ENCODE data around the gene LARGE1.
"Not testable (repeated sequence)": the region's sequence is repeated elsewhere in the genome, so short reads cannot be mapped to it uniquely, and the experiment has no call there.

Gene LARGE1

DNA sequence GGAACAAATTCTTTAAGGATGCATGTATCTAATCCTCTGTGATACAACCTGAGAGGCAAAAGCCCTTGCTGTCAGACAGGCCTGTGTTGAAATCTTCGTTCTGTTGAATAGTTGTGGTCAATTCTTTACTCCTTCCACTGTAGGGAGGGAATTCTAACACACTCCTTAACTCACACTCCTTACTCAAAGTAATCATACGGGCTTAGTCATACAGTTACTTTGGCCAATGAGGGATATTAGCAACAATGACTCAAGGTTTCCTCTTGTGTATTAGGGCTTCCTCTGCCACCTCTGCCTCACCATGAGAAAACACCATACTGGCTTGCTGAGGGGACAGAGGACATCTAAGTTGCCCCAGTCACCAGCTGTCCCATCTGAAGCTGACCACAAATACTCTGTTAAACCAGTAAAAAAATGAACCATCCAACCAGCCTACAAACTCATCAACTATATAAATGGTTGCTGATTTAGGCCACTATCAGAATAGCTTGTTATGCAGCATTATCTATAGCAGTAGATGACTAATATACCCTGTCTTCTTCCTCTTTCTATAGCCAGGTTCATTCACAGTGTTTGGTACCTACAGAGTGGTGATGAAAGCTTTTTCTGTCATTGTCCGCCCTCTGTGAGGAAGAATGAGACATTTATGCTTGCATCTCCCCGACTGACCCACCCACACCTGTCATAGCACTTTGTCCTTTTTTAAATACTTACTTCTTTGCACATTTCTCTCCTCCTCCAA is 539.3 kb downstream of the LARGE1 start:
- Histone ChIP-seq H3K27ac (ENCODE audit: low read depth, low read length) (no peak overlapping the region), H3K27me3 (ENCODE audit: control insufficient read depth, insufficient read depth, low read length) (no peaks in the 10 kb centered on the region), H3K9ac (ENCODE audit: low read depth, low read length) (no peak overlapping the region), H3K4me3 (ENCODE audit: low read depth, low read length) (no peak overlapping the region), H3K9me3 (ENCODE audit: control insufficient read depth, insufficient read depth, low read length) (peaks cover 11% of the 10 kb centered on the region; the same call in 1 of the 2 replicates), H3K36me3 (ENCODE audit: control insufficient read depth, insufficient read depth, low read length) (peaks cover 18% of the 10 kb centered on the region), H3K4me1 (ENCODE audit: control insufficient read depth, insufficient read depth, low read length) (no peaks in the 10 kb centered on the region)

DNA sequence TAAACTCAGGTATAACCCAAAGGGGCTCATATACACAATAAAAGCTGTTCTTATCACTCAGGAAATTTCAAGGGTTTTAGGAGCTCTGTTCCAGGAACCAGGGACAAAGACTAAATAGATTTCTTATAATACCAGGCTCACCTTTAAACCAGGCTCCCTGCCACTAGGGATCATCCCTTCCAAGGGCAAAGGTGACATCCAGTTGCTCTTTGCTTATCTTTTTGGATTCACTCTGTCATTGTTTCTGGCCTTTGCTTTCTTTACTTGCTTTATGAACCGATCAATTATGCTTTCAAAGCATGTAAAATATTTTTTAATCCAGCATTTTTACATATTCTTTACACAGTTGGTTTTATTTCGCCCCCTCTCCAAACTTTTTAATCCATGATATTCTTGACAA is 540.4 kb downstream of the LARGE1 start:
- H3K4me1 ChIP-seq (ENCODE audit: control insufficient read depth, insufficient read depth, low read length): no peaks in the 10 kb centered on the region
- H3K27ac ChIP-seq (ENCODE audit: low read depth, low read length): no peak overlapping the region
- no peak overlapping the region for H3K4me3 ChIP-seq (ENCODE audit: low read depth, low read length)
- peaks cover 11% of the 10 kb centered on the region; the same call in 1 of the 2 replicates for H3K9me3 ChIP-seq (ENCODE audit: control insufficient read depth, insufficient read depth, low read length)
- no peak overlapping the region for H3K9ac ChIP-seq (ENCODE audit: low read depth, low read length)
- peaks cover 18% of the 10 kb centered on the region for H3K36me3 ChIP-seq (ENCODE audit: control insufficient read depth, insufficient read depth, low read length)
- no peaks in the 10 kb centered on the region for H3K27me3 ChIP-seq (ENCODE audit: control insufficient read depth, insufficient read depth, low read length)

DNA sequence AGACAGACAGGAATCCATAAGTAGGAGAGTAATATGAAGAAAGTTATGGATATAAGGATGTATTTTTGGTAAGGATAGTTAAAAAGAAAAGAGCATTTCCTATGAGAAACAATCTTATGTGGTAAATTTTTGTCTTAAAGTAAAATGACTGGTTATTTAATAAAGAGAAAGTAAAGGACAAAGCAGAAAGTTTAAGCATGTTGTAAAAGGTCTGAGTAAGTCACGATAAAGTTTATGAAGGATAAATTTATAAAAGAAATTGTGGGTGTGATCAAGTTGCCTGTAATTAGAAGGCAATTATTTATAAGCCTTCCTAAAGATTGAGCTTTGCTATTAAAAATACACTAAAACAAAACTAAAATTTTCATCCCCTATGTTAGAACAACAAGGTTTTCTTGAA is 547.4 kb downstream of the LARGE1 start:
- Histone ChIP-seq H3K4me1 (ENCODE audit: control insufficient read depth, insufficient read depth, low read length) (no peaks in the 10 kb centered on the region), H3K4me3 (ENCODE audit: low read depth, low read length) (no peak overlapping the region), H3K9ac (ENCODE audit: low read depth, low read length) (no peak overlapping the region), H3K27me3 (ENCODE audit: control insufficient read depth, insufficient read depth, low read length) (no peaks in the 10 kb centered on the region), H3K9me3 (ENCODE audit: control insufficient read depth, insufficient read depth, low read length) (peaks cover 19% of the 10 kb centered on the region), H3K36me3 (ENCODE audit: control insufficient read depth, insufficient read depth, low read length) (no peaks in the 10 kb centered on the region), H3K27ac (ENCODE audit: low read depth, low read length) (no peak overlapping the region)

DNA sequence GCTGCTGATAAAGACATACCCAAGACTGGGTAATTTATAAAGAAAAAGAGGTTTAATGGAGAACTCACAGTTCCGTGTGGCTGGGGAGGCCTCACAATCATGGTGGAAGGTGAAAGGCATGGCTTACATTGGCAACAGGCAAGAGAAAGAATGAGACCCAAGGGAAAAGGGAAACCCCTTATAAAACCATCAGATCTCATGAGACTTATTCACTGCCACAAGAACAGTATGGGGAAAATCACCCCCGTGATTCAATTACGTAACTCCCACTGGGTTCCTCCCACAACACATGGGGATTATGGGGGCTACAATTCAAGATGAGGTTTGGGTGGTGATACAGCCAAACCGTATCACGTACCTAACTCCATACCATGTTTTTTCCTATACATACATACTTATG is 557.0 kb downstream of the LARGE1 start:
- not testable (repeated sequence) for H3K9ac ChIP-seq (ENCODE audit: low read depth, low read length); H3K9me3 ChIP-seq (ENCODE audit: control insufficient read depth, insufficient read depth, low read length); H3K36me3 ChIP-seq (ENCODE audit: control insufficient read depth, insufficient read depth, low read length); H3K4me3 ChIP-seq (ENCODE audit: low read depth, low read length); H3K27me3 ChIP-seq (ENCODE audit: control insufficient read depth, insufficient read depth, low read length); H3K27ac ChIP-seq (ENCODE audit: low read depth, low read length); H3K4me1 ChIP-seq (ENCODE audit: control insufficient read depth, insufficient read depth, low read length)

DNA sequence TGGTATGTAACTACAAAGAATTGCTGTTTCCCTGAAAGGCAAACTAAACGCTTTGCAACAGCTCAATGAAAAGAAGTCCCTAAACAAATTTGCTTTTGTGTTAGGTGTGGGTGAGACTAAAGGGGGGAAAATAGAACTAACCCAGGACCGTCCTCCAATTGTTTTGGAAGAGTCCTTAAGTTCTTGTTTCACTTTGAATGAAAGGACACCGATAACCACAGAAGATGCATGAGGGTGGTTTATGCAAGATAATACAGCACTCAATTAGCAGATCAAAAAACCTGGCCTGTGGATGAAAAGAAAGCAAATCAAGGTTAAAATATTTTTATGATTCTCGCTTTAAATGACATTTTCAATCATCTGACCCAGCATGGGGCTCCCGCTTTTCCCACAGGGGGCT is 557.6 kb downstream of the LARGE1 start:
- no peak overlapping the region for H3K9ac ChIP-seq (ENCODE audit: low read depth, low read length)
- no peaks in the 10 kb centered on the region for H3K27me3 ChIP-seq (ENCODE audit: control insufficient read depth, insufficient read depth, low read length)
- no peak overlapping the region for H3K27ac ChIP-seq (ENCODE audit: low read depth, low read length)
- H3K36me3 ChIP-seq (ENCODE audit: control insufficient read depth, insufficient read depth, low read length): no peaks in the 10 kb centered on the region
- no peaks in the 10 kb centered on the region for H3K9me3 ChIP-seq (ENCODE audit: control insufficient read depth, insufficient read depth, low read length)
- H3K4me1 ChIP-seq (ENCODE audit: control insufficient read depth, insufficient read depth, low read length): peaks cover 8% of the 10 kb centered on the region; the same call in 1 of the 2 replicates
- no peak overlapping the region for H3K4me3 ChIP-seq (ENCODE audit: low read depth, low read length)

DNA sequence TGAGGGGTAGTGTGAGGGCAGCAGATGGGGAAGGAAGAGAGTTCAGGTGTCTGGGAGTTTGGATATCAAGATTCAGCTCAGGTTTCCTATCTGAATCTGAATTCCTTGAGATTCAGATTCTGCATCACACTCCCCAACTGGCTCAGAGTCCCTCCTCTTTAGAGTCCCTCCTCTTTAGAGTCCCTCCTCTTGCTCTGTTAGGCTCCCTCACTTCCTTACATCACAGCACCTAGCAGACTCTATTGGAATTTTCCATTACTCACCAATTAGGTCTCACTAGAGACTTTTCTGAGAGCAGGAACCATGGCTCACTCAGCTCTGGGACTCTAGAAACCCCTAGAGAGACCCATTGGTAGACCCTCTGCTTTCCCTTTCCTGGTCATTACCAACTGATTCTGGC is 558.7 kb downstream of the LARGE1 start:
- Histone ChIP-seq H3K36me3 (ENCODE audit: control insufficient read depth, insufficient read depth, low read length) (no peaks in the 10 kb centered on the region), H3K4me3 (ENCODE audit: low read depth, low read length) (no peak overlapping the region), H3K9me3 (ENCODE audit: control insufficient read depth, insufficient read depth, low read length) (no peaks in the 10 kb centered on the region), H3K27me3 (ENCODE audit: control insufficient read depth, insufficient read depth, low read length) (no peaks in the 10 kb centered on the region), H3K9ac (ENCODE audit: low read depth, low read length) (no peak overlapping the region), H3K4me1 (ENCODE audit: control insufficient read depth, insufficient read depth, low read length) (peaks cover 8% of the 10 kb centered on the region; the same call in 1 of the 2 replicates), H3K27ac (ENCODE audit: low read depth, low read length) (no peak overlapping the region)

DNA sequence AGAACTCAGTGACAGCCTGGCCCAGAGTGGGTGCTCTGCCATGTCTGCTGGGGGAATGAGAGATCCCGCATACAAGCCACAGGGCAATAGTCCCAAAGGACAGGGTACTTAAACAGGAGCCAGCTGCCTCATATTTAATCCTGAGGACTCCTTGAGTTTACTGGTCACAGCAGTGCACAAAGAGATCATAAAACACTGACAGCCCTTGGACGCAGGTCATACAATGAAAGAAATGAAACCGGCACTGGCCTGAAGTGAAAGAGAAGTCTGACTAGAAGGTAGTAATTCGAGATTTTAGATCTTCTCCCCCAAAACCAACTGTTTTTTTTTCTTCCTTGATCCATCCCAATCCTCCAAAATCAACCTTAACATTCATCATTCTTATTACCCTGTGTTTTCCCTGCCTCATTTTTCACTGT is 562.3 kb downstream of the LARGE1 start:
- H3K9me3 ChIP-seq (ENCODE audit: control insufficient read depth, insufficient read depth, low read length): no peaks in the 10 kb centered on the region
- H3K27me3 ChIP-seq (ENCODE audit: control insufficient read depth, insufficient read depth, low read length): no peaks in the 10 kb centered on the region
- H3K4me3 ChIP-seq (ENCODE audit: low read depth, low read length): no peak overlapping the region
- H3K4me1 ChIP-seq (ENCODE audit: control insufficient read depth, insufficient read depth, low read length): peaks cover 8% of the 10 kb centered on the region; the same call in 1 of the 2 replicates
- no peaks in the 10 kb centered on the region for H3K36me3 ChIP-seq (ENCODE audit: control insufficient read depth, insufficient read depth, low read length)
- no peak overlapping the region for H3K9ac ChIP-seq (ENCODE audit: low read depth, low read length)
- H3K27ac ChIP-seq (ENCODE audit: low read depth, low read length): no peak overlapping the region

DNA sequence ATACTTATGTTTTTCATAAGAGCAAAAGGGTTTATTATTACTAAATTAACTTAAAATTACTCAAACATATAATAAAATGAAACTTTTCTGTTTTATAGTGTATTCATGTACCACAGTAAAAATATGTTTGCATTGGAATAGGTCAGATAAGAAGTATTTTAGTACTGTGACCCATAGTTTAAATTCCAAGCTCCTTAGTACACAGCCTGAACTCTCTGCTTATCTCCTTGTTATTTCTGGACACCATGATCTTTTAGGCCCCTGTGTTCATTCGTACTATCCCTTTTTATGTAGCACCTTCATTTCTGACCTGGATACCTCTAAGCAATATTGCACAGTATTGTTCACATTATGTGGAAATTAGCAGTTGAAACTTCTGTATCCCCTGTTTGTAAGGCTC is 565.3 kb downstream of the LARGE1 start:
- no peak overlapping the region for H3K9ac ChIP-seq (ENCODE audit: low read depth, low read length)

DNA sequence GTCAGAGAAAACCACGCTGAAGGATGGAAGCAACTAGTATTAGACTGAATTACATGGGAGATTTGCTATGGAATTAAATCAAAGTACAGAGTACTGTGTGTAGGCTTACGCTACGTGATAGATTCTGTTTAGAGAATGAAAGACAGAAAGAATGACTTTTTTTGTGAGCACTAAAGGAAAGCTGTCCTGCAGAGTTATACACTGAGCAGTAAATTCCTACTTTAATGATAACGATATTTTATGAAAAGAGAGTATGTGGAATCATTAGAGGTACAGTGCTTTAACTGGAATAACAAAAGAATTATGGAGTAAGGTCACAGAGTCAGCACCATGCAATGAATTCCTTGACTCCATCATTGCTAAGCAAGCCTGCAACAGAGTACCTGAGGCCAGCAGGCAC is 566.8 kb downstream of the LARGE1 start:
- H3K27me3 ChIP-seq (ENCODE audit: control insufficient read depth, insufficient read depth, low read length): no peaks in the 10 kb centered on the region
- no peak overlapping the region for H3K4me3 ChIP-seq (ENCODE audit: low read depth, low read length)
- no peak overlapping the region for H3K27ac ChIP-seq (ENCODE audit: low read depth, low read length)
- H3K4me1 ChIP-seq (ENCODE audit: control insufficient read depth, insufficient read depth, low read length): no peaks in the 10 kb centered on the region
- no peak overlapping the region for H3K9ac ChIP-seq (ENCODE audit: low read depth, low read length)
- 0 out of 2 replicates have a peak, but pooled peaks cover 2% of the 10 kb centered on the region for H3K36me3 ChIP-seq (ENCODE audit: control insufficient read depth, insufficient read depth, low read length)
- H3K9me3 ChIP-seq (ENCODE audit: control insufficient read depth, insufficient read depth, low read length): peaks cover 11% of the 10 kb centered on the region; the same call in 1 of the 2 replicates

More for the DNA sequence above, 565.3 kb downstream of the LARGE1 start:
- Histone ChIP-seq H3K4me3 (ENCODE audit: low read depth, low read length) (no peak overlapping the region), H3K9me3 (ENCODE audit: control insufficient read depth, insufficient read depth, low read length) (peaks cover 4% of the 10 kb centered on the region; the same call in 1 of the 2 replicates), H3K27me3 (ENCODE audit: control insufficient read depth, insufficient read depth, low read length) (no peaks in the 10 kb centered on the region), H3K4me1 (ENCODE audit: control insufficient read depth, insufficient read depth, low read length) (no peaks in the 10 kb centered on the region), H3K27ac (ENCODE audit: low read depth, low read length) (no peak overlapping the region), H3K36me3 (ENCODE audit: control insufficient read depth, insufficient read depth, low read length) (no peaks in the 10 kb centered on the region)

DNA sequence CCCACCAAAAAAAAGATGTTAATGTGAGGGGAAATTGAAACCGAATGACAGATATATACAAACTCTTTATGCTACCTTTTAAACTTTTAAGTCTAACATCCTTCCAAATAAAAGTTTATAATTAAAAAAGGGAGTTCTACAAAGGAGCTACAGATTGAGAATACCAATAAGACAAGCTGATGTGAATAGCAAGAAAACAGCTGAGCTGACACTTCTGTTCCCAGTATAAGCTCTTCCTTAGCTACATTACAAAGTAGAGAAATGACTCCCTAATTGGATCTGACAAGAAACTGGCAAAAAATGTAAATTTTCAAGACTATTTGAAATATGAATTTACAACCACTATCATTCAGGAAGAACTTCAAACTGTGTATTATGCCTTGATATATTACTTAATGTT is 567.5 kb downstream of the LARGE1 start:
- Histone ChIP-seq H3K4me1 (ENCODE audit: control insufficient read depth, insufficient read depth, low read length) (no peaks in the 10 kb centered on the region), H3K27ac (ENCODE audit: low read depth, low read length) (no peak overlapping the region), H3K9me3 (ENCODE audit: control insufficient read depth, insufficient read depth, low read length) (peaks cover 11% of the 10 kb centered on the region; the same call in 1 of the 2 replicates), H3K9ac (ENCODE audit: low read depth, low read length) (no peak overlapping the region), H3K4me3 (ENCODE audit: low read depth, low read length) (no peak overlapping the region), H3K27me3 (ENCODE audit: control insufficient read depth, insufficient read depth, low read length) (no peaks in the 10 kb centered on the region), H3K36me3 (ENCODE audit: control insufficient read depth, insufficient read depth, low read length) (0 out of 2 replicates have a peak, but pooled peaks cover 2% of the 10 kb centered on the region)

DNA sequence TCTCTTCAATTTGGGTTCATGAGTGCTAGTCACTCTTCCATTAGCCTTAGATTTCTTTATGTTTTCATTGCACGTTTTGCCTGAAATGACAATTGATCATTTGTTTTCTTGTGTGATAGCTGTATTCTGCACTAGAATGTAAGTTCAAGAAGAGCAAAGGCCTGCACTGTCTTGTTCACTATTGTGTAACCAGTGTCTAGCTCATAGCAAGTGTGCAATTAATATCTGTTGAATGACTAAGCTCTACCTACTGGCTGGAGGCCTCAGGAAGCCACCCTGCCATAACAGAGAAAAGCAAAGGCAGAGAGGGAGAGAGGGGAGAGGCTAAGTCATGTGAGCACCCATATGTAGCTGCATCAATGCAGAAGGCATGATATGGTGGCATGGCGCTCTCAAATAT is 569.3 kb downstream of the LARGE1 start:
- H3K27ac ChIP-seq (ENCODE audit: low read depth, low read length): no peak overlapping the region
- peaks cover 11% of the 10 kb centered on the region; the same call in 1 of the 2 replicates for H3K9me3 ChIP-seq (ENCODE audit: control insufficient read depth, insufficient read depth, low read length)
- no peak overlapping the region for H3K9ac ChIP-seq (ENCODE audit: low read depth, low read length)

More for the DNA sequence above, 569.3 kb downstream of the LARGE1 start:
- Histone ChIP-seq H3K4me1 (ENCODE audit: control insufficient read depth, insufficient read depth, low read length) (no peaks in the 10 kb centered on the region), H3K36me3 (ENCODE audit: control insufficient read depth, insufficient read depth, low read length) (0 out of 2 replicates have a peak, but pooled peaks cover 2% of the 10 kb centered on the region), H3K27me3 (ENCODE audit: control insufficient read depth, insufficient read depth, low read length) (no peaks in the 10 kb centered on the region), H3K4me3 (ENCODE audit: low read depth, low read length) (no peak overlapping the region)
